ENCODE measurements around the gene ZNF687. TPM values are rescaled to one million over a fixed set of nuclear protein-coding genes. Genes with fewer than 3 reads are reported as not detected.

The ZNF687 gene
- total RNA-seq, 2 experiments from 2014 or later: 20.9 to 31.6 TPM

- peaks cover 96% of the 10 kb centered on the region for H3K36me3 ChIP-seq (ENCODE audit: insufficient read depth, low read length)
- BruUV-seq (replicated peaks): no TSS peak
- H3K79me2 ChIP-seq (ENCODE audit: insufficient read depth, low read depth, low read length): no peaks in the 10 kb centered on the region
- intact Hi-C loops (cut with micrococcal nuclease; ENCODE audit: unreplicated experiment): no loop called here
- no peaks in the 10 kb centered on the region; the same call in 1 of the 2 replicates for H4K20me1 ChIP-seq (ENCODE audit: insufficient read depth, low read length)
- no peaks in the 10 kb centered on the region for H3K9me2 ChIP-seq (ENCODE audit: insufficient read depth, low read length)
- TF ChIP-seq CTCF (conservative IDR thresholded peaks at IDR 0.05; ENCODE audit: low read length) (no peak), EZH2phosphoT487 (IDR thresholded peaks at IDR 0.05; ENCODE audit: borderline replicate concordance, low read depth, low read length) (no peak)
- ChIA-PET POLR2A (no interaction called here), CTCF (ENCODE audit: unreplicated experiment) (no interaction called here)
- no peak overlapping the region for H2AFZ ChIP-seq (ENCODE audit: low read length)
- H3K27ac ChIP-seq (ENCODE audit: low read depth, low read length, poor library complexity, severe bottlenecking): no peak overlapping the region
- H3K4me3 ChIP-seq (ENCODE audit: low read depth, low read length, poor library complexity, severe bottlenecking): no peak overlapping the region
- DNase-seq (ENCODE audit: low spot score): no peak
- no peaks in the 10 kb centered on the region for H3K4me1 ChIP-seq (ENCODE audit: insufficient read depth, low read length, poor library complexity, severe bottlenecking)
- no peaks in the 10 kb centered on the region for H3K9me3 ChIP-seq (ENCODE audit: low read length)
- H3K4me2 ChIP-seq (ENCODE audit: low read length): no peak overlapping the region
These were observed 8.7 kb downstream of the ZNF687 start for GRCh38 chr1:151290709-151291303.

GRCh38 chr1:151292207-151293030 is 10.3 kb downstream of the ZNF687 start:
- no peak overlapping the region for H3K4me2 ChIP-seq (ENCODE audit: low read length)
- H3K79me2 ChIP-seq (ENCODE audit: insufficient read depth, low read depth, low read length): no peaks in the 10 kb centered on the region
- H3K9me2 ChIP-seq (ENCODE audit: insufficient read depth, low read length): no peaks in the 10 kb centered on the region
- ChIA-PET CTCF (ENCODE audit: unreplicated experiment) (no interaction called here), POLR2A (no interaction called here)
- DNase-seq (ENCODE audit: low spot score): no peak
- TF ChIP-seq EZH2phosphoT487 (IDR thresholded peaks at IDR 0.05; ENCODE audit: borderline replicate concordance, low read depth, low read length) (no peak), CTCF (conservative IDR thresholded peaks at IDR 0.05; ENCODE audit: low read length) (no peak)
- no peak overlapping the region for H3K27ac ChIP-seq (ENCODE audit: low read depth, low read length, poor library complexity, severe bottlenecking)
- no TSS peak for BruUV-seq (replicated peaks)
- intact Hi-C loops (cut with micrococcal nuclease; ENCODE audit: unreplicated experiment): no loop called here
- H3K36me3 ChIP-seq (ENCODE audit: insufficient read depth, low read length): peaks cover 95% of the 10 kb centered on the region
- no peak overlapping the region for H2AFZ ChIP-seq (ENCODE audit: low read length)
- no peaks in the 10 kb centered on the region; the same call in 1 of the 2 replicates for H4K20me1 ChIP-seq (ENCODE audit: insufficient read depth, low read length)
- H3K9me3 ChIP-seq (ENCODE audit: low read length): no peaks in the 10 kb centered on the region
- H3K4me1 ChIP-seq (ENCODE audit: insufficient read depth, low read length, poor library complexity, severe bottlenecking): no peaks in the 10 kb centered on the region
- H3K4me3 ChIP-seq (ENCODE audit: low read depth, low read length, poor library complexity, severe bottlenecking): no peak overlapping the region

- Histone ChIP-seq H3K4me1 (ENCODE audit: insufficient read depth, low read length, poor library complexity, severe bottlenecking) (no peaks in the 10 kb centered on the region), H3K4me2 (ENCODE audit: low read length) (no peak overlapping the region), H3K36me3 (ENCODE audit: insufficient read depth, low read length) (peaks cover 95% of the 10 kb centered on the region), H3K79me2 (ENCODE audit: insufficient read depth, low read depth, low read length) (no peaks in the 10 kb centered on the region), H2AFZ (ENCODE audit: low read length) (no peak overlapping the region), H3K9me2 (ENCODE audit: insufficient read depth, low read length) (no peaks in the 10 kb centered on the region), H3K4me3 (ENCODE audit: low read depth, low read length, poor library complexity, severe bottlenecking) (no peak overlapping the region), H3K9me3 (ENCODE audit: low read length) (no peaks in the 10 kb centered on the region), H4K20me1 (ENCODE audit: insufficient read depth, low read length) (no peaks in the 10 kb centered on the region), H3K27ac (ENCODE audit: low read depth, low read length, poor library complexity, severe bottlenecking) (no peak overlapping the region)
- no peak for TF ChIP-seq EZH2phosphoT487 (IDR thresholded peaks at IDR 0.05; ENCODE audit: borderline replicate concordance, low read depth, low read length)
- no peak for TF ChIP-seq CTCF (conservative IDR thresholded peaks at IDR 0.05; ENCODE audit: low read length)
- DNase-seq (ENCODE audit: low spot score): no peak
- intact Hi-C loops (cut with micrococcal nuclease; ENCODE audit: unreplicated experiment): no loop called here
- no TSS peak for BruUV-seq (replicated peaks)
- POLR2A ChIA-PET: interaction anchor here (0.6 to 0.9 kb wide), 2 partner anchors 21 to 29 kb away, joined by 3 read pairs; no protein-coding TSS in a partner anchor
- CTCF ChIA-PET (ENCODE audit: unreplicated experiment): no interaction called here
These were observed 11.0 kb downstream of the ZNF687 start for GRCh38 chr1:151293093-151293492.

Data from OCI-LY7 (cell line).